Liver (tissue), 3 donors: Measurements from ENCODE around the gene TGM3.
"Not testable (repeated sequence)": the region's sequence is repeated elsewhere in the genome, so short reads cannot be mapped to it uniquely, and the experiment has no call there.

ENCODE experiments used
- CTCF ChIP-seq: fragments of 150-350 bp; IDR thresholded peaks from 2 replicates; pipeline ENCODE4 v1.5.1; 2017; ENCODE audit warnings: improper control_type of control experiment, low read depth, low read length; ENCODE audit not compliant: missing input control
- EGR1 ChIP-seq, 2 donors: IDR thresholded peaks; 2 replicates each; pipeline ENCODE4 v1.6.1; 2016 to 2018; ENCODE audit warnings: antibody characterized with exemption in 2 of 2, low read depth in 2 of 2
- FOXA1 ChIP-seq: IDR thresholded peaks from 2 replicates; pipeline ENCODE4 v1.6.1; 2016; ENCODE audit warnings: antibody characterized with exemption
- TAF1 ChIP-seq: conservative IDR thresholded peaks from 2 replicates; pipeline ENCODE4 v1.6.1; 2016; ENCODE audit warnings: antibody characterized with exemption, mild to moderate bottlenecking
- donor health status: healthy.
- donor health status: healthy.

- not testable (repeated sequence) for TF ChIP-seq CTCF; FOXA1; EGR1 (IDR thresholded peaks at IDR 0.05; ENCODE audit: low read depth in 2 of 2); TAF1
Observed at GRCh38 chr20:2264621-2265374, 31.0 kb upstream of the TGM3 start.
